ENCODE measurements around the gene FSTL4. TPM values are rescaled to one million over a fixed set of nuclear protein-coding genes. Genes with fewer than 3 reads are reported as not detected.

The FSTL4 gene
- total and polyA plus RNA-seq, 2 donors (not counting 1 experiment from before 2014, with no cell fraction given): 0.31 to 6.7 TPM

GRCh38 chr5:133475986-133476385 is 136.4 kb downstream of the FSTL4 start:
- Histone ChIP-seq H3K9ac (ENCODE audit: low read length) (no peak overlapping the region), H3K4me3 (ENCODE audit: control extremely low read depth in 1 of 5, extremely low read depth in 1 of 5, insufficient read depth in 1 of 5, low read depth in 2 of 5, low read length in 4 of 5) (no peak overlapping the region), H3K36me3 (replicated peaks in 1 of 2; ENCODE audit: control extremely low read depth in 1 of 2, control insufficient read depth in 1 of 2, extremely low read depth in 1 of 2, insufficient read depth in 2 of 2, low read length in 1 of 2) (no peaks in the 10 kb centered on the region), H4K20me1 (ENCODE audit: control insufficient read depth, insufficient read depth, low read length, poor library complexity, severe bottlenecking) (no peaks in the 10 kb centered on the region), H3K4me2 (replicated peaks; ENCODE audit: low read depth, low read length, poor library complexity, severe bottlenecking) (no peak overlapping the region), H3K9me3 (ENCODE audit: control extremely low read depth in 1 of 3, control insufficient read depth in 2 of 3, insufficient read depth in 1 of 3, low read length in 2 of 3) (no peaks in the 10 kb centered on the region), H3K79me2 (ENCODE audit: control insufficient read depth, insufficient read depth, low read length) (no peaks in the 10 kb centered on the region), H3K27ac (ENCODE audit: low read length in 2 of 2) (no peak overlapping the region), H3K27me3 (replicated peaks in 1 of 4; ENCODE audit: control extremely low read depth in 1 of 4, control insufficient read depth in 3 of 4, insufficient read depth in 4 of 4, low read length in 3 of 4) (peaks cover 0 to 8% (median 2%) of the 10 kb centered on the region in 4 experiments), H2AFZ (ENCODE audit: insufficient read depth, low read depth, low read length, poor library complexity, severe bottlenecking) (no peak overlapping the region), H3K4me1 (ENCODE audit: control insufficient read depth in 2 of 2, insufficient read depth in 2 of 2, low read length in 2 of 2) (no peaks in the 10 kb centered on the region)
- ATAC-seq (ENCODE audit: low read depth) (no peak), DNase-seq (no peak)
- 86% methylated on average over 7 of the region's 7 CpGs for WGBS (ENCODE audit: insufficient coverage)
- intact Hi-C loops (cut with micrococcal nuclease): no loop called here
- no peak for TF ChIP-seq EZH2 (IDR thresholded peaks at IDR 0.05; ENCODE audit: borderline replicate concordance, insufficient read depth, low read depth, low read length, poor library complexity, severe bottlenecking)
- TF ChIP-seq, protein P1, sequence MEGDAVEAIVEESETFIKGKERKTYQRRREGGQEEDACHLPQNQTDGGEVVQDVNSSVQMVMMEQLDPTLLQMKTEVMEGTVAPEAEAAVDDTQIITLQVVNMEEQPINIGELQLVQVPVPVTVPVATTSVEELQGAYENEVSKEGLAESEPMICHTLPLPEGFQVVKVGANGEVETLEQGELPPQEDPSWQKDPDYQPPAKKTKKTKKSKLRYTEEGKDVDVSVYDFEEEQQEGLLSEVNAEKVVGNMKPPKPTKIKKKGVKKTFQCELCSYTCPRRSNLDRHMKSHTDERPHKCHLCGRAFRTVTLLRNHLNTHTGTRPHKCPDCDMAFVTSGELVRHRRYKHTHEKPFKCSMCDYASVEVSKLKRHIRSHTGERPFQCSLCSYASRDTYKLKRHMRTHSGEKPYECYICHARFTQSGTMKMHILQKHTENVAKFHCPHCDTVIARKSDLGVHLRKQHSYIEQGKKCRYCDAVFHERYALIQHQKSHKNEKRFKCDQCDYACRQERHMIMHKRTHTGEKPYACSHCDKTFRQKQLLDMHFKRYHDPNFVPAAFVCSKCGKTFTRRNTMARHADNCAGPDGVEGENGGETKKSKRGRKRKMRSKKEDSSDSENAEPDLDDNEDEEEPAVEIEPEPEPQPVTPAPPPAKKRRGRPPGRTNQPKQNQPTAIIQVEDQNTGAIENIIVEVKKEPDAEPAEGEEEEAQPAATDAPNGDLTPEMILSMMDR (IDR thresholded peaks at IDR 0.05): no peak
- Mint-ChIP-seq H3K9me3 (ENCODE audit: insufficient read depth) (no peaks in the 10 kb centered on the region), H3K27ac (no peak overlapping the region), H3K4me3 (no peak overlapping the region), H3K4me1 (no peaks in the 10 kb centered on the region), H3K27me3 (peaks cover 41% of the 10 kb centered on the region)
- POLR2A ChIA-PET: no interaction called here
- CTCF ChIA-PET: no interaction called here

DNA sequence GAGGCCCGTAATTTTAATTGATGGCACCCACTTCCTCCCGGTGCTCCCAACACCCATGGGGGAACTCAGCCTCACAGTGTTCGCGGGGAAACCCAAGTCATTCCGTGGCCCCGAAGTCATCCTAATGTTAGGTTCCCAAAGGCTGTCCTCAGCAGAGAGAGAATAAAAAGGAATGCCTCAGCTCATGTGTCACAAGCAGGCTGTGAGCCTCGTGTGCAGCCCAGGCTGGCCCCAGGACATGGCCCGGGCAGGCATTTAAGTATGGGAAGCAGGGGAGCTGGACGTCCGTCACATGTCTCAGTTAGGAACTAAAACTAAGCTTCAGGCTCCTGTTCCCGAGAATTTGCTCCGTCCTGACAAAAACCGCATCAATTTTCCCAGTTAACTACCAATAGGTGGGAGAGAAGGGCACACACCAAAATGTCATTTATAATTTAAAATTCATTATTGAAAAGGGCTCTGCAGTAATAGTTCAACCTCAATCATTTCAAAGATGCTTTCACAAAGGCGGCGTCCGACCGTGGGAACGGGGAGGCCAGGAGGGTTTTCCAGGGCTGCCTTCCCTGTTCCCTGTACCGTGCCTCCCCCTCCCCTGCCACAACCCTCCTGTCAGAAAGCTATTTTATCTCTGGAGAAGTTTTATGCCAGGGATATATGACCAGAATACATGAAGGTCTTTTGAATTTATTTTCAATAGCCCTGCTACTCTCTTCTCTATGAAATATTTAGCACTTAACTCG is 137.3 kb downstream of the FSTL4 start:
- Histone ChIP-seq H3K4me2 (replicated peaks; ENCODE audit: low read depth, low read length, poor library complexity, severe bottlenecking) (no peak overlapping the region), H3K27ac (ENCODE audit: low read length in 2 of 2) (no peak overlapping the region), H2AFZ (ENCODE audit: insufficient read depth, low read depth, low read length, poor library complexity, severe bottlenecking) (no peak overlapping the region), H3K27me3 (replicated peaks in 1 of 4; ENCODE audit: control extremely low read depth in 1 of 4, control insufficient read depth in 3 of 4, insufficient read depth in 4 of 4, low read length in 3 of 4) (peaks cover 0 to 8% (median 2%) of the 10 kb centered on the region in 4 experiments), H3K36me3 (replicated peaks in 1 of 2; ENCODE audit: control extremely low read depth in 1 of 2, control insufficient read depth in 1 of 2, extremely low read depth in 1 of 2, insufficient read depth in 2 of 2, low read length in 1 of 2) (no peaks in the 10 kb centered on the region), H3K4me1 (ENCODE audit: control insufficient read depth in 2 of 2, insufficient read depth in 2 of 2, low read length in 2 of 2) (no peaks in the 10 kb centered on the region), H4K20me1 (ENCODE audit: control insufficient read depth, insufficient read depth, low read length, poor library complexity, severe bottlenecking) (no peaks in the 10 kb centered on the region), H3K79me2 (ENCODE audit: control insufficient read depth, insufficient read depth, low read length) (no peaks in the 10 kb centered on the region), H3K4me3 (ENCODE audit: control extremely low read depth in 1 of 5, extremely low read depth in 1 of 5, insufficient read depth in 1 of 5, low read depth in 2 of 5, low read length in 4 of 5) (no peak overlapping the region), H3K9me3 (ENCODE audit: control extremely low read depth in 1 of 3, control insufficient read depth in 2 of 3, insufficient read depth in 1 of 3, low read length in 2 of 3) (no peaks in the 10 kb centered on the region), H3K9ac (ENCODE audit: low read length) (no peak overlapping the region)
- Mint-ChIP-seq H3K27me3 (peaks cover 41% of the 10 kb centered on the region), H3K9me3 (ENCODE audit: insufficient read depth) (no peaks in the 10 kb centered on the region), H3K4me1 (no peaks in the 10 kb centered on the region), H3K27ac (no peak overlapping the region), H3K4me3 (no peak overlapping the region)
- TF ChIP-seq, protein P1 (IDR thresholded peaks at IDR 0.05): no peak
- TF ChIP-seq EZH2 (IDR thresholded peaks at IDR 0.05; ENCODE audit: borderline replicate concordance, insufficient read depth, low read depth, low read length, poor library complexity, severe bottlenecking): no peak
- 43% methylated on average over 8 of the region's 20 CpGs for WGBS (ENCODE audit: insufficient coverage)
- CTCF ChIA-PET: no interaction called here
- POLR2A ChIA-PET: interaction anchor here (0.6 kb wide), 1 partner anchor 77 kb away, joined by 3 read pairs; no protein-coding TSS in a partner anchor
- intact Hi-C loops (cut with micrococcal nuclease): no loop called here
- ATAC-seq (ENCODE audit: low read depth) (no peak), DNase-seq (no peak)

All from B cell (primary cell).